ENCODE measurements around the gene LRP2BP. TPM values are rescaled to one million over a fixed set of nuclear protein-coding genes. Genes with fewer than 3 reads are reported as not detected.

The LRP2BP gene
- total RNA-seq, 1 donor from 2014 or later, result 0.72 TPM

- H3K4me1 ChIP-seq, result peaks cover 6% of the 10 kb centered on the region
- TF ChIP-seq CTCF (IDR thresholded peaks at IDR 0.05), result no peak
- H3K9me3 ChIP-seq, result no peaks in the 10 kb centered on the region
- ATAC-seq, result no peak
- H3K27me3 ChIP-seq, result no peaks in the 10 kb centered on the region
- no peak for DNase-seq
- H3K4me3 ChIP-seq, result no peak overlapping the region
- H3K36me3 ChIP-seq, result peaks cover 15% of the 10 kb centered on the region
- no peak overlapping the region for H3K27ac ChIP-seq
- intact Hi-C loops (cut with DNase I), result no loop called here
Measured at GRCh38 chr4:185374573-185374972, 21.2 kb downstream of the LRP2BP start.

- Histone ChIP-seq H3K9me3 (no peaks in the 10 kb centered on the region), H3K27me3 (no peaks in the 10 kb centered on the region), H3K27ac (no peak overlapping the region), H3K4me1 (peaks cover 6% of the 10 kb centered on the region), H3K36me3 (peaks cover 15% of the 10 kb centered on the region), H3K4me3 (no peak overlapping the region)
- intact Hi-C loops (cut with DNase I), result no loop called here
- no peak for DNase-seq
- no peak for TF ChIP-seq CTCF (IDR thresholded peaks at IDR 0.05)
- ATAC-seq, result no peak
Measured at GRCh38 chr4:185374027-185374426, 21.7 kb downstream of the LRP2BP start.

- DNase-seq (no peak), ATAC-seq (peak; percentile 37)
- Histone ChIP-seq H3K4me3 (no peak overlapping the region), H3K4me1 (peaks cover 6% of the 10 kb centered on the region), H3K27ac (no peak overlapping the region), H3K27me3 (no peaks in the 10 kb centered on the region), H3K9me3 (no peaks in the 10 kb centered on the region), H3K36me3 (peaks cover 15% of the 10 kb centered on the region)
- no peak for TF ChIP-seq CTCF (IDR thresholded peaks at IDR 0.05)
- intact Hi-C loops (cut with DNase I), result no loop called here
Measured at GRCh38 chr4:185371702-185372101, 24.0 kb downstream of the LRP2BP start.

GRCh38 chr4:185370268-185370949 lies 25.3 kb downstream of the LRP2BP start:
- Histone ChIP-seq H3K4me1 (peaks cover 6% of the 10 kb centered on the region), H3K27ac (no peak overlapping the region), H3K27me3 (no peaks in the 10 kb centered on the region), H3K4me3 (no peak overlapping the region), H3K36me3 (peaks cover 15% of the 10 kb centered on the region), H3K9me3 (no peaks in the 10 kb centered on the region)
- no peak for TF ChIP-seq CTCF (IDR thresholded peaks at IDR 0.05)
- ATAC-seq (no peak), DNase-seq (no peak)
- intact Hi-C loops (cut with DNase I), result no loop called here

GRCh38 chr4:185369731-185370130 lies 26.0 kb downstream of the LRP2BP start:
- Histone ChIP-seq H3K27me3 (no peaks in the 10 kb centered on the region), H3K36me3 (peaks cover 15% of the 10 kb centered on the region), H3K9me3 (no peaks in the 10 kb centered on the region), H3K27ac (no peak overlapping the region), H3K4me1 (peaks cover 6% of the 10 kb centered on the region), H3K4me3 (no peak overlapping the region)
- intact Hi-C loops (cut with DNase I), result no loop called here
- DNase-seq (no peak), ATAC-seq (no peak)
- TF ChIP-seq CTCF (IDR thresholded peaks at IDR 0.05), result no peak

GRCh38 chr4:185364886-185365285 lies 30.8 kb downstream of the LRP2BP start:
- DNase-seq (no peak), ATAC-seq (no peak)
- no peaks in the 10 kb centered on the region for H3K9me3 ChIP-seq
- no peak overlapping the region for H3K27ac ChIP-seq
- no peak for TF ChIP-seq CTCF (IDR thresholded peaks at IDR 0.05)
- H3K4me1 ChIP-seq, result no peaks in the 10 kb centered on the region
- peaks cover 13% of the 10 kb centered on the region for H3K36me3 ChIP-seq
- H3K4me3 ChIP-seq, result no peak overlapping the region
- intact Hi-C loops (cut with DNase I), result no loop called here
- no peaks in the 10 kb centered on the region for H3K27me3 ChIP-seq
